Prostate gland (tissue), 2 donors: Measurements from ENCODE around the gene PRKAG2.

Source experiments
- CTCF ChIP-seq, 4 experiments: fragments of 200-600 bp in 2 of 4; fragments of 450-650 bp in 2 of 4; sonication (generic) in 2 of 4; IDR thresholded peaks; 1 replicate in 3 of 4; 2 replicates in 1 of 4; pipeline ENCODE4 v1.5.1; 2016 to 2019; ENCODE audit warnings: antibody characterized with exemption in 4 of 4, mild to moderate bottlenecking in 2 of 4, moderate library complexity in 2 of 4
- POLR2A ChIP-seq: fragments of 450-650 bp; IDR thresholded peaks from one replicate; pipeline ENCODE4 v1.6.1; 2016; ENCODE audit warnings: antibody characterized with exemption, mild to moderate bottlenecking

DNA sequence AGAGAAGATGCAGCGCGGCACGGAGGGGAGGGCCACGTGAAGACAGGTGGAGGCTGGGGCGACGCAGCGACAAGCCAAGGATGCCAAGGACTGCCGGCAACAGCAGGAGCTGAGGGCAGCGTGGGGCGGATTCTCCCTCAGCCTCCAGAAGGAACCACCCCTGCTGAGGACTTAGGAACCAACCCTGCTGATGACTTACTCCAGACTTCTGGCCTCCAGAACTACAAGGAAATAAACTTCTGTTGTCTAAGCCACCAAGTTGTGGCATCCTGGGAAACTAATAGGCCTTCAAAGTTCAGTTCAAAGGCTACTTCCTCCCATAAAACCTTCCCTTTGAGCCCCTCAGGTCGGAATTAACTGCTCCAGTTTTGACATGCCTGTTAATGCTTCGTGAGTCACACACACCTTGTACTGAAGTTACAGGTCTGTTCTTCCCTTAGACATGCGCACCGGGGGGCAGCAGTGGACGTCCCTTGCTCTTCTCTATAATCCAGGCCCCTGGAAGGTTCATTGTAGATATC lies 268.8 kb downstream of the PRKAG2 start:
- TF ChIP-seq CTCF (IDR thresholded peaks at IDR 0.05) (no peak), POLR2A (no peak)
